Measurements from ENCODE around the gene PLPP3. TPM values are rescaled to one million over a fixed set of nuclear protein-coding genes. Genes with fewer than 3 reads are reported as not detected.

The PLPP3 gene
- total and polyA plus RNA-seq, 2 of the 8 experiments (the other 6 are each of a cell fraction or from before 2014, with no cell fraction given): 33.2 to 42.0 TPM

DNA sequence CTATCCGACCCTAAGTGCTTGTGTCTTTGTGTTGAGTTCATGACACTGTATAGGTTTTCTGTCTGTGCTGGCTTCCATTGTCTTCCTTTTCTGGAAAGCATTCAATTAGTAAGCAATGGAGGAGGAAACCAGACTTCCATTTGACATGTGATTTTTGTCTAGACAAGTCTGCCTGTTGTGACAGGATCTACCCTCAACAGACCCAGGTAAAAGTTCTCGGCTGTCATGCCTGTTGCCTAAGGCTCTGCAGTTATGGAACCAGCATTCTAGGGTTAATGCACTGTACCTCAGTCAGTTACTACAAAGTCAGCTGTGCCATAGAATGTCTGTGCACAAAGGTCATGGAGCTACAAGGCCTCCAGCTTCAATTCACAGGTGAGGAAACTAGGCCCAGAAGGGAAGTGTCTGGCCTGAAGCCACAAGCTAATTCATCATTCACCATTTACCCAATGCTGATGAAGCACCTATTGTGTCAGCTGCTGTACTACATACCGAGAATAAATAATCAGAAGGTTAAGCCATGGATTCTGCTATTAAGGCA lies 72.3 kb downstream of the PLPP3 start (continued):
- TF ChIP-seq SUZ12 (IDR thresholded peaks at IDR 0.05; ENCODE audit: low read length): no peak
- TF ChIP-seq, protein P1, sequence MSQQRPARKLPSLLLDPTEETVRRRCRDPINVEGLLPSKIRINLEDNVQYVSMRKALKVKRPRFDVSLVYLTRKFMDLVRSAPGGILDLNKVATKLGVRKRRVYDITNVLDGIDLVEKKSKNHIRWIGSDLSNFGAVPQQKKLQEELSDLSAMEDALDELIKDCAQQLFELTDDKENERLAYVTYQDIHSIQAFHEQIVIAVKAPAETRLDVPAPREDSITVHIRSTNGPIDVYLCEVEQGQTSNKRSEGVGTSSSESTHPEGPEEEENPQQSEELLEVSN (IDR thresholded peaks at IDR 0.05): no peak

Measured in H1 (cell line).